NK-92 (cell line): ENCODE measurements around the gene STRN3.
"Not testable (repeated sequence)": the region's sequence is repeated elsewhere in the genome, so short reads cannot be mapped to it uniquely, and the experiment has no call there.

ENCODE experiments used
- DNase-seq: peaks from one replicate; lab custom pipeline; 2025; ENCODE audit not compliant: unreplicated experiment; lab: John Stamatoyannopoulos, UW

STRN3 gene

DNA sequence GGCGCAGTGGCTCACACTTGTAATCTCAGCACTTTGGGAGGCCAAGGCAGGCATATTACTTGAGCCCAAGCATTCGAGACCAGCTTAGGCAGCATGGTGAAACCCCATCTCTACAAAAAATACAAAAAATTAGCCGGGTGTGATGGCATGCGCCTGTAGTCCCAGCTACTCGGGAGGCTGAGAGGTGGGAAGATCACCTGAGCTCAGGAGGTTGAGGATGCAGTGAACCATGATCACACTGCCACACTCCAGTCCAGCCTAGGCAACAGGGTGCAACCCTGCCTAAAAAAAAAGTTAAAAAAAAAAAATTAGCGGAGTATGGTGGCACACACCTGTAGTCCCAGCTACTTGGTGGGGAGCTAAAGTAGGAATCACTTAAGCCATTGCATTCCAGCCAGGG lies 22.2 kb downstream of the STRN3 start:
- not testable (repeated sequence) for DNase-seq

DNA sequence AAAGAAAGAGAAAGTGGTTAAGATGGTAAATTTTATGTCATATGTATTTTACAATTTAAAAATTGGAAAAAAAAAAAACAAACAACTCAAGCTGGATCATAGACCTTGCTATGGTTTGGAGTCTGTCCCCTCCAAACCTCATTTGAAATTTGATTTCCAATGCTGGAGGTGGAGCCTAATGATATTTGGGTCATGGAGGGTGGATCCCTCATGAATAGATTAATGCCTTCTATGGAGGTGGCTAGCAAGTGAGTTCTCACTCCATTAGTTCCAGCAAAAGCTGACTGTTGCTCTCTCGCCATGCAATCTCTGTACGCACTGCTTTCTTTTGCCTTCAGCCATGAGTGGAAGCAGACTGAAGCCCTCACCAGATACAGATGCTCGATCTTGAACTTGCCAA lies 22.9 kb downstream of the STRN3 start:
- DNase-seq = no peak

DNA sequence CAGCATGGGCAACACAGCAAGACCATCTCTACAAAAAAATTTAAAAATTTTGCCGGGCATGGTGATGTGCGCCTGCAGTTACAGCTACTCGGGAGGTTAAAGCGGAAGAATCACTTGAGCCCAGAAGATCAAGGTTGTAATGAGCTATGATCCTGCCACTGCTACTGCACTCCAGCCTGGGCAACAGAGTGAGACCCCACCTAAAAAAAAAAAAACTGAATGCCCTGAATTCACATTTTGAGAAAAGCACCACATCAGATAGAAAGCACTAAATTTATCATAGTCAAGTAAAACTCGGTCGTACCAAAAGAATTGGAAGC lies 24.9 kb downstream of the STRN3 start:
- DNase-seq = no peak

DNA sequence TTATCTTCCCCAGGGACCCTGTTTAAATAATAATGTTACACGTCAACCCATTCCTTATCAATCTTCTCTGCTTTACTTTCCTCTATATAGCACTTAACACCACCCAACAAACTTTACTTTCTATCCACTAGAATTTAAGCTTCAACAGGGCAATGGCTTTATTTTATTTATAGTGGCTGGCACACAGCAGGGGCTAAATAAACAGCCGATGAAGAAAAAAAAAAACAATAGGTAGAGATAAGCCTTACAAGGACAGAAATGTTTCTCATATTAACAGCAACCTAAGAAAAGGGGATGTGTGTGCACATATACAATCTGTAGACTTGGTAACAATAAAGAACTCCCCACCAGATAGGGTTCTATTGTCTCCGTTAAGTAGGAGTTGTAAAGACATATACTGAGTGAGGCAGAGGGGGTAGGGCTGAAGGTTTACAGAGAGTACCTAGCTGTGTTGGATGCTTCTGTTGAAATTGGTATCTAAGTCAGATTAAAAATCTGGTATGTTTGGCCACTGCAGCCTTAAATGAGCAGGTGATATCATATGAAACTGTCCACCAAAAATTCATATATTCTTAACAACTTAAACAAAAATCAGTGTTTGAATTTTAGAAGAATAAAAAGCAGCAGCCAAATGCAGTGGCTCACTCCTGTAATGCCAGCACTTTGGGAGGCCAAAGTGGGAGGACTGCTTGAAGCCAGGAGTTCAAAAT lies 25.4 kb downstream of the STRN3 start:
- no peak for DNase-seq

DNA sequence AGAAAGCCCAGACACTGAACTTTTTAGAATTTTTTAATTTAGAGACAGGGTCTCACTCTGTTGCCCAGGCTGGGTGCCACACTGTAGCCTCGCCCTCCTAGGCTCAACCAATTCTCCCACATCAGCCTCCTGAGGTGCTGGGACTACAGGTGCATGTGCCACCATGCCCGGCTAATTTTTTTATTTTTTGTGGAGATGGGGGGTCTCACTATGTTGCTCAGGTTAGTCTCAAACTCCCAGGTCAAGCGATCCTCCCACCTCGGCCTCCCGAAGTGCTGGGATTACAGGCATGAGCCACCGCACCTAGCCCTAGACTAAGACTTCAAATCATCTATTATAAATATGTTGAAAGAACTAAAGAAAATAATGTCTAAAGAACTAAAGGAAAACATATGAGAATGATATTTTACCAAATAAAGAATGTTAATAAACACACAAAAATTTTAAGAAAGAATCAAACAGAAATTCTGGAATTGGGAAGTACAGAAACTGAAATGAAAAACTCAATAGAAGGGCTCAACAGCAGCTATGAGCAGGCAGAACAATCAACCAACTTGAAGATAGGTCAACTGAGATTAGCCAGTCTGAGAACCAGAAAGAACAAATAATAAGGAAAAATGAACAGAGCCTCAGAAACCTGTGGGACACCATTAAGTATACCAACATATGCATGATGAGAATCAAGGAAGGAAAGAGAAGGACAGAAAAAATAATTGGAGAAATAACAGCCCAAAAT lies 27.0 kb downstream of the STRN3 start:
- no peak for DNase-seq

DNA sequence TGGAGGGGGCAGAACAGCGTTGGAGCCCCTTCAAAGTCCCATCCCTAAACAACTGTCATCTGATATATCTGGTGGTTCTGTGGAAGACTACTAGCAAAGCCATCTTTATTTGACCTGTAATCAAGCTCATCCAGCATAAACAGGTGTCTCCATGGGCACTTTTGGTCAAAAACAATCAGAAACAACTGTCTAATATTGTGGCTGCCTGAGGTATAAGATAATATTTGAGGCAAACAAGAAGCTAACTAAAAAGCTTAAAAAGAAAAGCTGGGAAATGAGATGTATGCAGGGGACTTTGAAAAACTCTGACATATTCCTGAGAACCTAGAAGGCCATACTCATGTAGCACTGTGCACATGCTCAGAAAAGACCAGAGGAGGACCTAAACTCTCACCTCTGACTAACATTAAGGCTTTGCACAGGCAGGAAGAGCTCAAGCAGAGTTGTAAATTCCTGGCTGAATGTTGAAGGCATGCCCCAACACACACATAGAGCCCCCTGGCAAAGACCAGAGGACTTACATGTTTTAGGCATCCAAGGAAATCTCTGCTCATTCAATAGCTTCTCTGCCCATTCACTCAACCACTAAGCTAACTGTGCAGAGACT lies 28.0 kb downstream of the STRN3 start:
- DNase-seq = no peak

DNA sequence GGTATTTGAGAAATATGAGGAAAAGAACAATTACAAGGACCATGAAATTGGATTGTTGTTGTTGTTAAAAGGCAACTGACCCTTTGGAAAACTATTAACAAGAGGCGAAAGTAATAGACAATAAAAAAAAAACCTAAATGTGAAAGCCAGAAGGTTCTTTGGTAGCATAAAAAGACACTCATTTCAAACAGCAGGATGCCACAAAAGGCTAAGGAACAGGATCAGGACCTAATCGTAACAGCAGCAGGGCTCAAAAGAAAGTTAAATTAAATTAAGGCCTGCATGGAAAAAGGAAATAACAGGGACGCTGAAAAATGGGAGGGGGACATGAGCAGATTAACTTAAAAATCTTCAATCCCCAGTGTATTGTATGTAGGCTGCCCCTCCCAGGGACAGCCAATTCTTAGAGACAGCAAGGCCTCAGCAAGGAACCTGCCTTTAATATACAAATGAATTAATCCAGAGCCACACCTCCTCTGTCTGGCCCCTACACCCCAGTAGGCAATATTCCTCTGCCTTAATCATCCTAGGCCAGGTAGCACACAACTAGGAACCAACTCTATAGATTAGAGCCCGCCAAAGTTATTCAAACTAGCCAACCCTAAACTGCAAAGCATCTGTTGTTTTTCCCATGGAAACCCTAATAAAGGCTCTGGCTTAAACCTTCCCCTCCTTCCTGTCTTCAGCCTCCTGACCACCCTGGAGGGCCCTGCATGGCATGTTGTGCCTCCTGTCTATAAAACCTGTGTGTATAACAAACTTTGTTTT lies 29.1 kb downstream of the STRN3 start:
- DNase-seq = no peak

DNA sequence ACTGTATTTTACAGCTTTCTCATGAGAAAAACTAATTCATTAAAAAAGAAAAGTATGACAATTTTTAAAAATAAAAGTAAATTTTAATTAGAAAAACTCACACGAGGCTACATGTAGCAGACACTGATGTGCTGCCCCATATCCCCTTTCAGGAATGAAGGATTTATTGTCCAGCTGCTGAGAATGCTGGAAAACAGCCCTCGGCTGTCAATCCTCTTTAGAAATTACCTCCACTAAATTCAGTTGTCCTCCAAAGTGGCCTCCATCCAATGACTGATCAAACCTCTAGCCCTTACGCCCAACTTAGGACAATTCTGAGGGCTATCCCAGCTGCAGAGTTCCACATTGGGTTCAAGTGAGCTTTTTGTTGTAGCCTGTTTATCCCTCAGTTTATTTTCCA lies 30.5 kb downstream of the STRN3 start:
- DNase-seq = no peak

DNA sequence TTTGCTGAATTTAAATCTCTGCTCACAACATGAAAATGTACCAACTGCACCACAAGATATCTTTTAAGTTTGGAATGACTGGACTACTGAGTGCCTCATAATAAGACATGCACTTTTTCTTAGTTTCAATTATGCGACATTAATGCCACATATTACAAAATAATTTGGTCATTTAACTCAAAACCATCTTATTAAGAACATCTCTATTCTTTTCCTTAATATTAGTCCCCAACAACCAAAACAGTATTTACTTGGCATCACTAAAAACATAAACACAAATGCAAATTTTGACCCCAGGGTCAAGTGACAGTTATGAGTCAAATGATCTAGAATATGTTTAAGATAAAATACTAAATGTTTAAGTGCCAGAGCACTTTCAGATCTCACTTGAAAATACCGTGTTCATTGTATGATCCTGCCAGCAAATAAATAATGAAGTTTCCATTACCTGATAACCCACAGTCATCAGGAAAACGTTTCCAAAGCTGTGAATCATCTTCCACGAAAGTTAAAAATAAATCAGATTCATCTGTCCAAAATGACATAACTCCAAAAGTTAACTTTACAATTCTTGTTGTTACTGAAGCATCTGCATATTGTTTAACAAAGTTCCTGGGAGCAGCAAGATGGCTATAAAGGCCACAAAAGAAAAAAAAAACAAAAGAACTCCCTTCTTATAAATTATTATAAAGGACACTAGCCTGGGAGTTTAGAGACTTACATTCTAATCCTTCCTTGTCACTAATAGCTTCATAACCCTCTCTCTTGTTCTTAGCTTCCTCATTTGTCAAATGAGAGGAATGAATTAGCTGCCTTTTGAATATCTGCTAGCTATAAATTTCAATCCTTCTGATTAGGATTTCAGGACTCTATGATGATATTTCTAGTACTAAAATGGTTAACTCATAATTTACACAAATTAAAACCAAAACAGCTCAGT lies 31.2 kb downstream of the STRN3 start:
- no peak for DNase-seq

DNA sequence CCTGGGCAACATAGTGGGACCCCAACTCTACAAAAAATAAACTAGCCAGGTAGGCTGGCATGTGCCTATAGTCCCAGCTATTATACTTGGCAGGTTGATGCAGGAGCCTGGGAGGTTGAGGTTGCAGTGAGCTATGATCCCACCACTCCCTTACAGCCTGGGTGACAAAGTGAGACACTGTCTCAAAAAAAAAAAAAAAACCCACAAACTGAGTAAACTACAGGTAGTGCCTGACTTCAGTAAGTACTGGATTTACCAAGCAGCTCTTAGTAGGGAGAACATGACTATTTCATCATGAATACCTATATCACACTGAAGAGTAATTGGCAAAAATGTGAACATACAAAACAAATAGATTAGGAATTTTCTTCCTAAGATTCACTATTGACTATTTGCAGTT lies 33.1 kb downstream of the STRN3 start:
- DNase-seq = no peak

DNA sequence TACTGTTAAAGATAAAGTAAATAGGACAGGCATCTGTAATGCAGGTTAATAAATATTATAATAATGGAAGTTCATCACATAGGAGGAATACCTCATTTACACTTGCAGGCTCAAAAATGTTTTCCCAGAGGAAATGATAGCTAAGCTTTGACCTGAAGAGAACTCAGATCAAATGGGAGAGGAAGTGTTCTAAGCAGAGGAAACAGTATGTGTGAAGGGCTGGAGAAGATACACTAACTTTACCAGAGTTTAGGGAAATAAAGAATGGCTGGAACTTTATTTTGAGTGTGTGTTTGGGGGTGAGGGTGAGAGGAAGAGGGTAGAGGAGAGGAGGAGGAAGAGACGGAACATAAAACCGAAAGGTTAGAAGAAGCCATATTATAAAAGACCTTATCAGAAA lies 34.8 kb downstream of the STRN3 start:
- no peak for DNase-seq

DNA sequence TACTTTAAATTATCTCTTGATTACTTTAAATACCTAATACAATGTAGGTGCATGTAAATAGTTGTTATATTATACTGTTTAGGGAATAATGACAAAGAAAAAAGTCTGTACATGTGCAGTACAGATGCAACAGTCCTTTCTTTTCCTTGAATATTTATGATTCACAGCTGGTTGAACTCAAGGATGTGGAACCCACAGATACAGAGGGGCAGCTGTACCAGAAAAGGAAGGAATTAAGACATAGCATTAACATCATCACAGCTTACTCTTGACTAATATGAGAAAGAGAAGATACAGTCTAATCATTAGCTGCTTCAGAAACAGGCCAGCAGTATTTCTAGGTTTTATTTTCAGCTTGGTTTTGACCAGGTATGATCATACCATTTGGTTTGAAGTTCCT lies 35.4 kb downstream of the STRN3 start:
- no peak for DNase-seq

DNA sequence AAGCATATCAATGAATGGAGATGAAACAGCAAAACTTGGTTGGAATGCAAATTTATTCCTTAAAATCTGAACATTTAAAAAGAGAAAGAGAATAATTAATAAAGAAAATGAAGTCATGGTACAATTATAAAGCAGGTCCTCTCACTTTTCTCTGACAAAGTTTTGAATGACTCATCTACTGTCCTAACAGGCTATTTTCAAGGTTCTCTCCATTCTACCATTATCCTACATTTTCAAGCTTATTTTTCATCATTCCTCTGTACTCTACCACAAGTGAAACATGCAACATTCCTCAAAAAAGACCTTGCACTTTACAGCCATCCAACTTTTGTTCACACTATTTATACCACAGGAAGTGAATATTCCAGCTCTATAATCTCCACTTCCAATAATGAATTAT lies 37.7 kb downstream of the STRN3 start:
- no peak for DNase-seq

DNA sequence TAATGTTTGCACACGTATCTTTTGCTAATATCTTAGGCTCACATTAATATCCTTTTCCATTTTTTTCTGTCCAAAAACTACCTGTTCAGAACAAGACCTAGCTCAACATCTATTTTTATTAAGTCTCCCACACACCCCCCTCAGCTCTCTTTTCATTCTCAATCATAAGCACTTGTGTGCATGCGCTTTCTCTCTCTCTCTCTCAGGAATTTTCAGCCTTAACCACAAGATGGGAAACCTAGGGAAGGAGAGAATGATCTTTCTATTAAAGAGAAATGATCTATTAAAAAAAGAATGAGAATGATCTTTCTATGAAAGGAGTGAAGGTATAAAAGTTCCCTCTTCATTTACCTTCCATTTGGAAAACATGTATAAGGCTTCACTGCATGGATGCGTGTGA lies 40.4 kb downstream of the STRN3 start:
- no peak for DNase-seq

DNA sequence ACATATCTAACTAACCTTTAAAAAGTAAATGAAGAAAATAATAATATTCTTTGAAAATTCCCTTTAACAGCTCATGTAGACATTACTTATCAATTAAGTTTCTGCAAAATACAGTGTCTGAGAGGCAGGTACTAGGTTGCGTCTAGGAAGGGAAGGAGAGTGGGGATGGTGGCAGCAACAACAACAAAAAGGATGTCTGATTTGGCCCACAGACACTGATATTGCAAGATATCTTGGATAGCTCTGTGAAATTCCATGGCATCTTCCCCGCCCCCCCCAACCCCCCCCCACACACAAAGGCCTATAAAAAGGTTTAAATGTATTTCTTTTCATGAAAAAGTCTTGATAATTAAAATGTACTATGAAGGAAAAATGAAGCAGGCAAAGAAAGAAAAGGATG lies 42.3 kb downstream of the STRN3 start:
- no peak for DNase-seq

DNA sequence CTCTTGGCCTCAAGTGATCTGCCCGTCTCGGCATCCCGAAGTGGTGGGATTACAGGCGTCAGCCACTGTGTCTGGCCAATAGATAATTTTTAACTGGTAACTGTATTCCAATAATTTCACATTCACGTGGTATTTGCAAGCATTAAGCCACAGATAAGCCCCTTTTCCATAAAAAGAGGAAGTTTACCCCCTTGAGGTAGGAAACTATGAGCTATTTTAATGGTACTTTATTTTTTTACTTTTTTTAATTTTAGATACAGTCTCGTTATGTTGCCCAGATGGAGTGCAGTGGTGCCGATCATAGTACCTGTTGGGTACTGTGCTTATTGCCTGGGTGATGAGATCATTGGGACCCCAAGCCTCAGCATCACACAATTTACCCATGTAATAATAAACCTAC lies 43.6 kb downstream of the STRN3 start:
- DNase-seq = no peak

DNA sequence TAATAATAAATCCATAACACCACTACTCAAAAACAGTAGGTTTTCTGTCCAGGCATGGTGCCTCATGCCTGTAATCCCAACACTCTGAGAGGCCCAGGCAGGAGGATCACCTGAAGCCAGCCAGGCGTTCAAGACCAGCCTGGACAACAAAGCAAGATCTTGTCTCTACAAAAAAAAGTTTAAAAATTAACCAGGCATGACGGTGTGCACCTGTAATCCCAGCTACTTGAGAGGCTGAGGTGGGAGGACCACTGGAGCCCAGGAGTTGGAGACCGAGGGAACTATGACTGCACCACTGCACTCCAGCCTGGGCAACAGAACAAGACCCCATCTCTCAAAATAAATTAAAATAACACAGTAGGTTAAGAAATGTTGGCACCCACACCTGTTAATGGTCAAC lies 45.2 kb downstream of the STRN3 start:
- DNase-seq = no peak

DNA sequence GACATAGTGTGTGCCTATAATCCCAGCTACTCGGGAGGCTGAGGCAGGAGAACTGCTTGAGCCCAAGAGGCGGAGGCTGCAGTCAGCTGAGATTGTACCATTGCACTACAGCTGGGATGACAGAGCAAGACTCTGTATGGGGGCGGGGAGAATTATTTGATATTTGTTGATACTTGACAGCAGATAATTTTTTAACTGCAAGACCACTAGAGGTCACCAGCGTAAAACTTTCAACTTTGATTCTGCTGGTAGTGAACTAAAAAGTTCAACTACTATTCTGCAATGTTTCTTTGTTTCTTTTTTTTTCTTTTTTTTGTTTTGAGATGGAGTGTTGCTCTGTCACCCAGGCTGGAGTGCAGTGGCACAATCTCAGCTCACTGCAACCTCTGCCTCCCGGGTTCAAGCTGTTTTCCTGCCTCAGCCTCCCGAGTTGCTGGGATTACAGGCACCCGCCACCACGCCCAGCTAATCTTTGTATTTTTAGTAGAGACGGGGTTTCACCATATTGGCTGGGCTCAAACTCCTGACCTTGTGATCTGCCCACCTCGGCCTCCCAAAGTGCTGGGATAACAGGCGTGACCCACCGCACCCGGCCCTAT lies 46.0 kb downstream of the STRN3 start:
- DNase-seq = not testable (repeated sequence)

DNA sequence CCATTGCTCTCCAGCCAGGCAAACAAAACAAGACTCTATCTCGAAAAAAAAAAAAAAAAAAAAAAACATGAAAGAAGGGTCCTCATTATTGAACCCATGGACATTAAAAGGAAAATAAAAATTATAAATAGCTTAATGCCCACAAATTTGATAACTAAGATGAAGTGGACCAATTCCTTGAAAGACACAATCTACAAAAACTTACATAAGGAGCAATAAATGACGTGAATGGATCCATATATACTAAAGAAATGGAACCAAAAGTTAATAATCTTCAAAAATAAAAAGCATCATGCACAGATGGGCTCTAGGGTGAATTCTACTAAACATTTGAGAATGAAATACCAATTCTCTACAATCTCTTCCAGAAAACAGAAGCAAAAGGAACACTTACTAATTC lies 48.4 kb downstream of the STRN3 start:
- DNase-seq = no peak

DNA sequence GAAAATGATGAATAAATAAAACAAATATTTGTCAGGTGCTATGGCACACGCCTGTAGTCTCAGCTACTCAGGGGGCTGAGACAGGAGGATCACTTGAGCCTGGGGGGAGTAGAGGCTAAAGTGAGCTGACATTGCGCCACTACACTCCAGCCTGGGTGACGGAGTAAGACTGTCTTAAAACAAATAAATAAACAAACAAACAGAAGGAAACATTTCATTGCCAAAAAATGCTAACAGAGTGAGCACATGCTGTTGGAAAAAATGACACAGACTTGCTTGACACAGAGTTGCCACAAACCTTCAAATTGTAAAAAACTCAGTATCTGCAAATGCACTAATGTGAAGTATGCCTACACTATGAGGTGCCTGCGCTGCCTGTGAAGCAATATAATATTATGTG lies 51.6 kb downstream of the STRN3 start:
- DNase-seq = no peak
